HepG2 (cell line): ENCODE data around the gene TM9SF4. TPM values are rescaled to one million over a fixed set of nuclear protein-coding genes. Genes with fewer than 3 reads are reported as not detected.
A peak's percentile ranks its signal among the peaks of the same experiment; 100 is the strongest.

Experiments
- ATAC-seq: fragments of 200-7000 bp; cut with Tn5 transposase; 3 replicates; pipeline ENCODE4 v1.9.1; 2020; ENCODE audit warnings: mild to moderate bottlenecking, moderate library complexity
- BruUV-seq: library from RNA; stranded (reverse); fragments of 400-500 nt; replicated peaks from 2 replicates; lab custom pipeline; 2021; lab: Mats Ljungman, UMichigan
- CTCF ChIA-PET: fragments of 300-600 bp; formaldehyde crosslinking; extraction: SDS; loops from one replicate; lab custom pipeline; 2021; ENCODE audit warnings: low total read pairs, inconsistent platforms, low intra/inter-chr PET ratio; lab: Yijun Ruan, JAX
- POLR2A ChIA-PET: fragments of 350-600 bp; sonication (Branson Sonifier 250); formaldehyde crosslinking; loops from one replicate; lab custom pipeline; 2020; ENCODE audit warnings: antibody characterized with exemption, inconsistent platforms; lab: Yijun Ruan, JAX
- DNase-seq: peaks from one replicate; pipeline ENCODE4 v3.0.0-alpha.2; 2015; ENCODE audit warnings: low spot score
- FAIRE-seq: peaks from 3 replicates; lab custom pipeline; 2011; peaks lifted over from hg19 to GRCh38; lab: Jason Lieb, UNC
- H2AFZ ChIP-seq: one replicate; pipeline ENCODE4 v1.6.1; 2011; ENCODE audit warnings: low read length, inconsistent platforms
- H3K27ac ChIP-seq: fragments of 300-600 bp; 3 replicates; pipeline ENCODE4 v1.8.0; 2011; ENCODE audit warnings: mixed run types, mild to moderate bottlenecking, mixed read lengths, low read length, inconsistent platforms; ENCODE audit not compliant: insufficient read depth; ENCODE audit errors: extremely low read length
- H3K27me3 ChIP-seq, 2 experiments: fragments of 200-600 bp in 1 of 2; 2 replicates in 1 of 2; 3 replicates in 1 of 2; pipeline versions ENCODE4 v1.6.0 to v1.8.0; 2011; ENCODE audit warnings: low read length in 2 of 2, mild to moderate bottlenecking in 2 of 2, moderate library complexity in 2 of 2, inconsistent platforms in 1 of 2; ENCODE audit not compliant: insufficient read depth in 2 of 2, control insufficient read depth in 1 of 2
- H3K36me3 ChIP-seq, 2 experiments: fragments of 200-600 bp in 1 of 2; replicated peaks in 1 of 2; 2 replicates in 1 of 2; 3 replicates in 1 of 2; pipeline versions ENCODE4 v1.5.1 to v1.8.0; 2011; ENCODE audit warnings: low read length in 2 of 2, inconsistent platforms in 1 of 2; ENCODE audit not compliant: insufficient read depth in 2 of 2, control insufficient read depth in 1 of 2
- H3K4me1 ChIP-seq: 2 replicates; pipeline ENCODE4 v1.5.1; 2012; ENCODE audit warnings: low read length, inconsistent platforms; ENCODE audit not compliant: insufficient read depth
- H3K4me2 ChIP-seq: 2 replicates; pipeline ENCODE4 v1.6.0; 2011; ENCODE audit warnings: low read depth, low read length, inconsistent platforms
- H3K4me3 ChIP-seq, 3 experiments: fragments of 200-600 bp in 1 of 3; sonication (generic), shearing (Covaris generic) in 1 of 3; replicated peaks in 1 of 3; 2 replicates each; pipeline ENCODE4 v1.5.1; 2011 to 2016; ENCODE audit warnings: low read length in 3 of 3, inconsistent platforms in 2 of 3, low read depth in 2 of 3, mild to moderate bottlenecking in 2 of 3, control low read depth in 1 of 3, mixed read lengths in 1 of 3; ENCODE audit not compliant: insufficient read depth in 1 of 3
- H3K79me2 ChIP-seq: one replicate; pipeline ENCODE4 v1.6.1; 2011; ENCODE audit warnings: low read length, inconsistent platforms; ENCODE audit not compliant: insufficient read depth
- H3K9ac ChIP-seq: 2 replicates; pipeline ENCODE4 v1.6.0; 2011; ENCODE audit warnings: mild to moderate bottlenecking, low read depth, low read length, inconsistent platforms; ENCODE audit not compliant: insufficient read depth
- H3K9me3 ChIP-seq: 2 replicates; pipeline ENCODE4 v1.5.1; 2012; ENCODE audit warnings: mild to moderate bottlenecking, low read length
- H4K20me1 ChIP-seq: 2 replicates; pipeline ENCODE4 v1.6.0; 2011; ENCODE audit warnings: inconsistent platforms, mild to moderate bottlenecking, low read length, moderate library complexity; ENCODE audit not compliant: insufficient read depth
- ARID5B ChIP-seq: IDR thresholded peaks from 2 replicates; pipeline ENCODE4 v1.4.0; 2020; ENCODE audit warnings: mild to moderate bottlenecking, missing genetic modification reagents
- HBP1 ChIP-seq: IDR thresholded peaks from 2 replicates; pipeline ENCODE4 v1.6.1; 2016; ENCODE audit warnings: low read depth, control low read depth
- HNF4A ChIP-seq: sonication (generic); formaldehyde crosslinking; IDR thresholded peaks from 2 replicates; pipeline ENCODE4 v1.4.0; 2020; ENCODE audit warnings: missing genetic modification reagents
- NR2F1 ChIP-seq, 2 experiments: fragments of 450-650 bp in 1 of 2; formaldehyde crosslinking in 1 of 2; IDR thresholded peaks; 2 replicates each; pipeline versions ENCODE4 v1.5.0 to v1.6.1; 2016 to 2020; ENCODE audit warnings: mild to moderate bottlenecking in 1 of 2, missing compliant biosample characterization in 1 of 2, missing genetic modification reagents in 1 of 2, moderate library complexity in 1 of 2
- NR2F6 ChIP-seq, 2 experiments: IDR thresholded peaks; 2 replicates each; pipeline ENCODE4 v1.6.1; 2016; ENCODE audit warnings: antibody characterized with exemption in 1 of 2, mild to moderate bottlenecking in 1 of 2
- RARA ChIP-seq: IDR thresholded peaks from 2 replicates; pipeline ENCODE4 v1.6.1; 2016; ENCODE audit warnings: missing genetic modification reagents, missing compliant biosample characterization
- TEAD3 ChIP-seq: optimal IDR thresholded peaks from 2 replicates; pipeline ENCODE3; 2016; ENCODE audit warnings: borderline replicate concordance
- ZNF20 ChIP-seq: sonication (generic); formaldehyde crosslinking; IDR thresholded peaks from 2 replicates; pipeline ENCODE4 v1.4.0; 2020; ENCODE audit warnings: mild to moderate bottlenecking, moderate library complexity, missing genetic modification reagents
- WGBS: methylation state at CpG from one replicate; pipeline ENCODE4 v1.1.6; 2017; ENCODE audit warnings: low lambda C conversion rate; 5-methylcytosine and 5-hydroxymethylcytosine counted together
- in situ Hi-C: cut with HindIII; loops from 2 replicates; pipeline ENCODE4 v1.10.0; 2017; ENCODE audit warnings: low pct_unique_long_range_greater_than_20kb; ENCODE audit not compliant: extremely low pct_ligation_motif_present
- intact Hi-C: fragments of 100-400 bp; cut with micrococcal nuclease; formaldehyde crosslinking; loops from one replicate; pipeline ENCODE4 v1.10.0; 2022; ENCODE audit not compliant: unreplicated experiment
- polyA plus RNA-seq, 8 experiments: library from polyadenylated mRNA; depleted of rRNA in 3 of 8; stranded (reverse) in 7 of 8; unstranded in 1 of 8; fragments of >200 nt; fragmentation: Illumina TruSeq in 4 of 8; extraction: Trizol in 4 of 8; gene quantifications; 2 replicates each; pipeline versions ENCODE4 v1.2.1 to v1.2.3, GENCODE V29; 2011 to 2016; ENCODE audit warnings: low read depth in 4 of 8, missing spikeins in 1 of 8, mixed read lengths in 1 of 8; ENCODE audit not compliant: insufficient read depth in 1 of 8
- total RNA-seq, 5 experiments: library from RNA; depleted of rRNA; stranded (reverse); fragments of >200 nt; fragmentation: Illumina TruSeq; extraction: Trizol; gene quantifications; 2 replicates each; pipeline ENCODE4 v1.2.3, GENCODE V29; 2016; ENCODE audit warnings: low read depth in 1 of 5
- TF ChIP-seq, protein P1 (sequence below): sonication (generic); formaldehyde crosslinking; IDR thresholded peaks from 2 replicates; pipeline ENCODE4 v1.8.0; 2022; ENCODE audit warnings: mild to moderate bottlenecking, missing genetic modification reagents; ENCODE audit not compliant: insufficient replicate concordance

The TM9SF4 gene
- total and polyA plus RNA-seq, 2 of the 13 experiments (the other 11 are each of a cell fraction or from before 2014, with no cell fraction given): 53.5 to 171 TPM

DNA sequence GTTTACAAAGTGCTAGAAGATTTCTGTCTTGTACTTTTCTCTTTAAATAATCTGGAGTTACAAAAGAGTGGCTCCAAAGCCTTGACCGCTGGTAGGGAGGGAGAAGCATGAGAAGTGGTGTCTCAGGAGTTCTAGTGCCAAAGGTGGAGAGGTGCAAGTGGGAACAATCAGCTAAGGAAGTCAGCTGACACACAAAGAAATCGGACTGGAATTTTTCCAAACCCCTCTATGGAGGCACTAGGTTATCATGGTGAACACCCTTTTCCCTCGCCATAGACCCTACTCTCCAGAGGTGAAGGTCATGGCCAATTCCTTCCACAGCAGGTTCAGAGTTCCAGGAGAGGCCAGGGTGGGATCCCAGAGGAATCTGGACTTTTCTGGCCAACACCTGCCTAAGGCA is 83.2 kb downstream of the TM9SF4 start:
- Histone ChIP-seq H3K79me2 (no peaks in the 10 kb centered on the region), H3K4me1 (peaks cover 22% of the 10 kb centered on the region), H4K20me1 (peaks cover 9% of the 10 kb centered on the region; the same call in 1 of the 2 replicates), H3K4me3 (no peak overlapping the region), H3K9ac (no peak overlapping the region), H3K9me3 (no peaks in the 10 kb centered on the region), H2AFZ (no peak overlapping the region), H3K27ac (no peak overlapping the region), H3K36me3 (peaks cover 34 to 45% of the 10 kb centered on the region in 2 experiments), H3K4me2 (no peak overlapping the region), H3K27me3 (no peaks in the 10 kb centered on the region)
- BruUV-seq: TSS peak; percentile 16
- CTCF ChIA-PET: no interaction called here
- FAIRE-seq (peak; percentile 74), ATAC-seq (no peak), DNase-seq (no peak)
- in situ Hi-C loops (no loop called here), intact Hi-C loops (no loop called here)
- TF ChIP-seq ARID5B (CRISPR knock-in tag) (no peak), RARA (peak; percentile 80), HBP1 (peak; percentile 24; the same call in 1 of the 2 replicates), ZNF20 (no peak), TEAD3 (CRISPR knock-in tag) (peak; percentile 26), HNF4A (CRISPR knock-in tag) (peak; percentile 31; the same call in 1 of the 2 replicates), NR2F1 (CRISPR knock-in tag; IDR thresholded peaks at IDR 0.05) (0 out of 4 replicates have a peak, but pooled peaks of 1 of the 2 experiments have one; percentile 41), NR2F6 (IDR thresholded peaks at IDR 0.05) (peak; percentile 58), NR2F6 (CRISPR knock-in tag; IDR thresholded peaks at IDR 0.05) (peak; percentile 38; the same call in 1 of the 2 replicates)
- TF ChIP-seq, protein P1, sequence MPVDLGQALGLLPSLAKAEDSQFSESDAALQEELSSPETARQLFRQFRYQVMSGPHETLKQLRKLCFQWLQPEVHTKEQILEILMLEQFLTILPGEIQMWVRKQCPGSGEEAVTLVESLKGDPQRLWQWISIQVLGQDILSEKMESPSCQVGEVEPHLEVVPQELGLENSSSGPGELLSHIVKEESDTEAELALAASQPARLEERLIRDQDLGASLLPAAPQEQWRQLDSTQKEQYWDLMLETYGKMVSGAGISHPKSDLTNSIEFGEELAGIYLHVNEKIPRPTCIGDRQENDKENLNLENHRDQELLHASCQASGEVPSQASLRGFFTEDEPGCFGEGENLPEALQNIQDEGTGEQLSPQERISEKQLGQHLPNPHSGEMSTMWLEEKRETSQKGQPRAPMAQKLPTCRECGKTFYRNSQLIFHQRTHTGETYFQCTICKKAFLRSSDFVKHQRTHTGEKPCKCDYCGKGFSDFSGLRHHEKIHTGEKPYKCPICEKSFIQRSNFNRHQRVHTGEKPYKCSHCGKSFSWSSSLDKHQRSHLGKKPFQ (CRISPR knock-in tag): no peak
- POLR2A ChIA-PET: interaction anchor here (0.6 to 0.9 kb wide), 2 partner anchors 11 to 175 kb away, joined by 3 to 4 read pairs; no protein-coding TSS in a partner anchor
- 86% methylated on average over 3 of the region's 3 CpGs for WGBS
